Ascending aorta (tissue), 2 donors: Measurements from ENCODE around the gene ZNF536. TPM values are rescaled to one million over a fixed set of nuclear protein-coding genes. Genes with fewer than 3 reads are reported as not detected.

ENCODE experiments used
- DNase-seq, 2 donors: peaks; one replicate each; pipeline ENCODE4 v3.0.0-alpha.2; 2019; ENCODE audit warnings: low spot score in 2 of 2
- H3K27ac ChIP-seq, 2 donors: fragments of 200-600 bp; sonication (generic); one replicate each; pipeline ENCODE4 v1.5.1; 2016 to 2017; ENCODE audit warnings: mild to moderate bottlenecking in 1 of 2
- H3K27me3 ChIP-seq: fragments of 200-600 bp; sonication (generic); one replicate; pipeline ENCODE4 v1.5.1; 2017
- H3K36me3 ChIP-seq, 2 donors: fragments of 200-600 bp; sonication (generic); one replicate each; pipeline ENCODE4 v1.5.1; 2016
- H3K4me1 ChIP-seq, 2 donors: fragments of 200-600 bp; sonication (generic); one replicate each; pipeline ENCODE4 v1.5.1; 2016 to 2017; ENCODE audit warnings: mild to moderate bottlenecking in 1 of 2
- H3K4me3 ChIP-seq, 2 donors: fragments of 200-600 bp; sonication (generic); one replicate each; pipeline ENCODE4 v1.5.1; 2016 to 2017; ENCODE audit warnings: mild to moderate bottlenecking in 1 of 2
- H3K9me3 ChIP-seq, 2 donors: fragments of 200-600 bp; sonication (generic); one replicate each; pipeline ENCODE4 v1.5.1; 2016
- intact Hi-C: fragments of 100-400 bp; cut with DNase I; formaldehyde crosslinking; loops from one replicate; pipeline ENCODE4 v1.15.1; 2023
- total RNA-seq: library from RNA; depleted of rRNA; stranded (reverse); fragments of >200 nt; gene quantifications from one replicate; pipeline ENCODE4 v1.1.0, GENCODE V29; 2016
- TF ChIP-seq, protein P1 (sequence below), 3 experiments: fragments of 200-600 bp in 2 of 3; fragments of 450-650 bp in 1 of 3; sonication (generic) in 2 of 3; IDR thresholded peaks; one replicate each; pipeline ENCODE4 v1.5.1; 2016 to 2019; ENCODE audit warnings: antibody characterized with exemption in 3 of 3, mild to moderate bottlenecking in 1 of 3, moderate library complexity in 1 of 3

ZNF536 gene
- total RNA-seq, 1 donor from 2014 or later, result not detected

DNA sequence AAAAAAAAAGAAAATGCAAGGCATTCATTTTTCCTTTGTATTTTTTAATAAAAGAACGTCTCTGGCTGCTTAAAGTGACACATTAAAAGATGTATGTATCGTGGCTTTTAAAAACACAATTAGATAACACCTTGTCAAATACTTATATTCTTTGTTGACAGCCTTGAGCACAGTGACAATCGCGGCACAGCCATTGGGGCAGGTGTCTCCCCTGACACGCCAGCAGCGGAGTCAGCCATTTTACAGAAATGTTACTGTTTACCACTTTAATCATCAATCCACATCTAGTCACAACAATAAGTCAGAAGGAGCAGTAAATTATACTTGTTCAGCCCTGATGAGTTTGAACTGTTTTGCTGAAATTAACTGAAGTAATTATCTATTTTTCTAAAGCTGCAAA is 224.1 kb downstream of the ZNF536 start:
- no peak for DNase-seq
- no peaks in the 10 kb centered on the region for H3K9me3 ChIP-seq
- no peak overlapping the region for H3K4me3 ChIP-seq
- no peaks in the 10 kb centered on the region for H3K4me1 ChIP-seq
- intact Hi-C loops, result no loop called here
- H3K27ac ChIP-seq, result peak overlapping the region in 1 of 2 donors; percentile 38
- no peaks in the 10 kb centered on the region for H3K27me3 ChIP-seq
- TF ChIP-seq, protein P1, sequence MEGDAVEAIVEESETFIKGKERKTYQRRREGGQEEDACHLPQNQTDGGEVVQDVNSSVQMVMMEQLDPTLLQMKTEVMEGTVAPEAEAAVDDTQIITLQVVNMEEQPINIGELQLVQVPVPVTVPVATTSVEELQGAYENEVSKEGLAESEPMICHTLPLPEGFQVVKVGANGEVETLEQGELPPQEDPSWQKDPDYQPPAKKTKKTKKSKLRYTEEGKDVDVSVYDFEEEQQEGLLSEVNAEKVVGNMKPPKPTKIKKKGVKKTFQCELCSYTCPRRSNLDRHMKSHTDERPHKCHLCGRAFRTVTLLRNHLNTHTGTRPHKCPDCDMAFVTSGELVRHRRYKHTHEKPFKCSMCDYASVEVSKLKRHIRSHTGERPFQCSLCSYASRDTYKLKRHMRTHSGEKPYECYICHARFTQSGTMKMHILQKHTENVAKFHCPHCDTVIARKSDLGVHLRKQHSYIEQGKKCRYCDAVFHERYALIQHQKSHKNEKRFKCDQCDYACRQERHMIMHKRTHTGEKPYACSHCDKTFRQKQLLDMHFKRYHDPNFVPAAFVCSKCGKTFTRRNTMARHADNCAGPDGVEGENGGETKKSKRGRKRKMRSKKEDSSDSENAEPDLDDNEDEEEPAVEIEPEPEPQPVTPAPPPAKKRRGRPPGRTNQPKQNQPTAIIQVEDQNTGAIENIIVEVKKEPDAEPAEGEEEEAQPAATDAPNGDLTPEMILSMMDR (IDR thresholded peaks at IDR 0.05), result no peak
- H3K36me3 ChIP-seq, result no peaks in the 10 kb centered on the region

DNA sequence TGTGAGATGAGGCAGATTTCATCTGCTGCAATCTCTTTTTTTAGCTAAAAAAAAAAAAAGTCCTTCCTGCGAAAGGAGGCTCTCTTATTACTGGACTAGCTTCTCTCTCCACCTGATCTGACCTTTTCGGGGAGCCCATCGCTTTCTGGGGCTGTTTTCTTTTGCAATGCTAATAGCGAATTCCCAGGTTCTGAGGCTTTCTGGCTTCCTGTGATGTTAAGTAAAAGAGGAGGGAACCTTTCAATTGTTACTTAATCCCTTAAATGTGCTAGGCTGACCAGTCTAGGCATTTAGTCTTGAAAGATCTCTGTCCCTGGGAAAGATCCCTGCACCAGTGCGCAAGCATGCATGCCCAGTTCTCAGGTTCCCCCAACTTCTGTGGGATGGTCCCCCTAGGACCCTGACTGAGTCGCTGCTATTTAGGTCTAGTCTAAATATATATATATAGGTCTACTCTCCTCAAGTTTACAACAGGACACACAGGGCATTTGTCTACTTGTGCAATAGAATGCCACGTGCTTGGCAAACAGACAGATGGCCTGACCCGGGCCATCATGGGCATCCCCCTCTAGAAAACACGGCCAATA is 224.7 kb downstream of the ZNF536 start:
- intact Hi-C loops, result no loop called here
- Histone ChIP-seq H3K9me3 (no peaks in the 10 kb centered on the region), H3K4me3 (no peak overlapping the region), H3K4me1 (no peaks in the 10 kb centered on the region), H3K36me3 (no peaks in the 10 kb centered on the region), H3K27me3 (no peaks in the 10 kb centered on the region), H3K27ac (no peak overlapping the region)
- no peak for DNase-seq
- TF ChIP-seq, protein P1 (IDR thresholded peaks at IDR 0.05), result no peak

DNA sequence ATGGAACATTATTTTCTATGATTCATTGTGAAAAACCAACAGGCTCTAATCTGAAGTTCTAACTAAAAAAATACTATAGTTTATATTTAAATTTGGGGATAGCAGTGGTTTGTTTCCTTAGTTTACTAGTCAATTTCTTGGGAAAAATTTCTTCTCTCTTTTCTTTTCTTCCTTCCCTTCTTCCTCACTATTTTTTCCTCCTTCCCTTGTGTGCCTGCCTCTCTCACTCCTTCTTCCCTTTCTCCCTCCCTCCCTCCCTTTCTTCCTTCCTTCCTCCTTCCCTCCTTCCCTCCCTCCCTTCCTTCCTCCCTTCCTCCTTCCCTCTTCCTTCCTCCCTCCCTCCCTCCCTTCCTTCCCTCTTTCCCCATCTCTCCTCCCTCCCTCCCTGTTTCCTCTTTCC is 226.5 kb downstream of the ZNF536 start:
- Histone ChIP-seq H3K36me3 (no peaks in the 10 kb centered on the region), H3K4me3 (no peak overlapping the region), H3K4me1 (no peaks in the 10 kb centered on the region), H3K9me3 (no peaks in the 10 kb centered on the region), H3K27ac (no peak overlapping the region), H3K27me3 (no peaks in the 10 kb centered on the region)
- intact Hi-C loops, result no loop called here
- TF ChIP-seq, protein P1 (IDR thresholded peaks at IDR 0.05), result no peak
- no peak for DNase-seq

DNA sequence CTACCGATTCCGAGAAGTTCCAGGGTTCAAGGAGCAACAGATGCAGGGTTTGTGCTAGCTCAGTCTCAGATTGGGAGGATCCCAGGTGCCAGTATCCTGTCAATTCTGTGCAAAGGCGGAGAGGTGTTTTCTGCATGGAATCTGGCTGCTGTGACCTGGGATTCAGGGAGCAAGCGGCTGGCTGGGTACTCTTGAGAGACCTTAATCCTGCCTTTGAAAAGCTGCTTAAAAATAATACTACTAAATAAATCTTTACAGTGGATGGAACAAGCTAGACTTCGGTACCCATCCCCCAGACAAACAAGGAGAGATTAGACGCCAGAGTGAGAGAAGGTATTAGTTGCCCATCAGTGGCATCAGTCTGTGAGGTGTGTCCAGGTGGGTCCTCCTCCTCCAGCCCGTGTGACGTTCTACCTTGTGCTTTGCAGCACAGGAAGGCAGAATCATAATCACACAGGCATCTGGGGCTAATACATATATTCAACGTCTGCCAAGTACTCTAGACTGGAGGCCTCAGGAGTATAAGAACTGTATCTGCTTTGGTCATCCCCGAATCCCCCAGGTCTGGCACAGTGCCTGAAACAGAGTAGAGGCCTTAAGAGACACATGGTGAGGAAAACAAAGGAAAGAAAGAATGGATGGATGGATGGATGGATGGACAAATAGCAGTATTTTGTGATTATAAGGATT is 230.6 kb downstream of the ZNF536 start:
- intact Hi-C loops, result no loop called here
- no peaks in the 10 kb centered on the region for H3K4me1 ChIP-seq
- H3K4me3 ChIP-seq, result no peak overlapping the region
- no peak for DNase-seq
- H3K9me3 ChIP-seq, result no peaks in the 10 kb centered on the region
- H3K27me3 ChIP-seq, result no peaks in the 10 kb centered on the region
- H3K27ac ChIP-seq, result no peak overlapping the region
- TF ChIP-seq, protein P1 (IDR thresholded peaks at IDR 0.05), result no peak
- H3K36me3 ChIP-seq, result no peaks in the 10 kb centered on the region

- no peaks in the 10 kb centered on the region for H3K36me3 ChIP-seq
- no peaks in the 10 kb centered on the region for H3K9me3 ChIP-seq
- DNase-seq, result no peak
- no peaks in the 10 kb centered on the region for H3K4me1 ChIP-seq
- H3K4me3 ChIP-seq, result no peak overlapping the region
- intact Hi-C loops, result no loop called here
- no peak overlapping the region for H3K27ac ChIP-seq
- TF ChIP-seq, protein P1 (IDR thresholded peaks at IDR 0.05), result no peak
- no peaks in the 10 kb centered on the region for H3K27me3 ChIP-seq
These were observed 232.5 kb downstream of the ZNF536 start for GRCh38 chr19:30604657-30605056.
